ENCODE results near the gene RUNX2.

Gene RUNX2

GRCh38 chr6:45415788-45416518 lies 87.8 kb downstream of the RUNX2 start:
- DNase-seq (ENCODE audit: low read depth), result no peak

- no peak for DNase-seq (ENCODE audit: low read depth)
These were observed 88.6 kb downstream of the RUNX2 start for GRCh38 chr6:45416700-45417099.

GRCh38 chr6:45417436-45417835 lies 89.3 kb downstream of the RUNX2 start:
- DNase-seq (ENCODE audit: low read depth), result no peak

DNA sequence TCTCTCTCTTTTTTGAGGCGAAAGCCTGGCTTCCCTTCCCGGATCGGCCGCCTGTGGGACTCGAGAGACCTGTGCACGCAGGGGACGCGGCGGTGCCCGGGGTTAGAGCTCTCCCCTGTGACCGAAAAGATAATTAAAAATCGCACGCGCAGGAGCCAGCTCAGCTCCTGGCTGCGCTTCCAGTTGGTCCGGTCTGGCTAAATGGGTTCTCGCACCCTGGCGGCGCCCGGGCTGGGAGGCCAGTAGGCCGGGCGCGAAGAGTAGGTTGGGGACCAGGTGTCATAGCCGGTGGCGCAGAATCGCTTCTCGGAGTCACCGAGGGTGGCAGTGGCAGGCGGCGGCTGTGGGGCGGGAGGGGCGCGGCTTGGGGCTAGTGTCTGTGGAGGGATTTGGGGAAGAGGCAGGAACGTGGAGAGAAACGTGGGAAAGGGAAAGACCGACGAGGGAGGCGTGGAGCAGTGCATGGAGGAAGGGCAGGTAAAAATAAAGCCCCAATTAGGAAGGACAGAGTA lies 91.5 kb downstream of the RUNX2 start:
- DNase-seq (ENCODE audit: low read depth), result no peak

GRCh38 chr6:45420083-45420908 lies 92.2 kb downstream of the RUNX2 start:
- DNase-seq (ENCODE audit: low read depth), result no peak

DNA sequence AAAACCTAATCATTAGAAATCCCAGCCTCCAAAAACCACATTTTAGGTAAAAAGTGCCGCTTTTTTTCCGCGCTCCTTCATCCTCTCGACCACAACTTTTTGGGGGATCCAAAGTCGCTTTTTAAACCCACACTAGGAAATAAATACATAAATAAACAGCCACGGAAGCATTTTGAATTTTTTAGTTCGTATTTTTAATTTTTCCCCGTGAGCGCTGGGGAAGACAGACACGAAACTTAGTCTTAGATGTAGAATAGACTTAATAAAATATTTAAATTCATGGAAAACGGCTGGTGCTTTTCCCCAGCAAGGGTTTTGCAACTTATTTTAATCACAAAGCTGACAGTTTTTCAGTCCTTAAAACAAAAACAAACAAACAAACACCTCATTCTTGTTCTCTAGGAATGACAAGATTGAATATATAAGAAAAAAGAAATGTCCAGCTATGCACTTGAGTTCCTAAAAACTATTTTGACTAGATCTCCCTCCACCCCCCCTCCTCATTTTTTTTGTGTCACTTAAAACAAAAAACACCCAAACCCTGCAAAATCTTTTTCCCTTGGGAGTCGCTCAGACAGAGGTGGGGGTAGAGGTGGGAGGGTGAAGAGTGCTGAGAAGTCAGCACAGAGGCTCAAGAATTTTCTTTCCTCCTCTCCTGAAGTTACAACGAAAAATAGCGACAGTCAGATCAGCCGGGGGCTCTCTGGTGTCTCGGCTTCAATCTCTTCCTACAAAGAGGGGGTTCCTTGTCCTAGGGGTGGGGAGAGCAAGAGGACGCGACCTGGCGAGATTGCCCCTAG lies 93.0 kb downstream of the RUNX2 start:
- DNase-seq (ENCODE audit: low read depth), result no peak

- no peak for DNase-seq (ENCODE audit: low read depth)
These were observed 93.8 kb downstream of the RUNX2 start for GRCh38 chr6:45421709-45422502.

GRCh38 chr6:45422503-45423110 lies 94.5 kb downstream of the RUNX2 start:
- no peak for DNase-seq (ENCODE audit: low read depth)

GRCh38 chr6:45423111-45423823 lies 95.1 kb downstream of the RUNX2 start:
- DNase-seq (ENCODE audit: low read depth), result no peak

DNA sequence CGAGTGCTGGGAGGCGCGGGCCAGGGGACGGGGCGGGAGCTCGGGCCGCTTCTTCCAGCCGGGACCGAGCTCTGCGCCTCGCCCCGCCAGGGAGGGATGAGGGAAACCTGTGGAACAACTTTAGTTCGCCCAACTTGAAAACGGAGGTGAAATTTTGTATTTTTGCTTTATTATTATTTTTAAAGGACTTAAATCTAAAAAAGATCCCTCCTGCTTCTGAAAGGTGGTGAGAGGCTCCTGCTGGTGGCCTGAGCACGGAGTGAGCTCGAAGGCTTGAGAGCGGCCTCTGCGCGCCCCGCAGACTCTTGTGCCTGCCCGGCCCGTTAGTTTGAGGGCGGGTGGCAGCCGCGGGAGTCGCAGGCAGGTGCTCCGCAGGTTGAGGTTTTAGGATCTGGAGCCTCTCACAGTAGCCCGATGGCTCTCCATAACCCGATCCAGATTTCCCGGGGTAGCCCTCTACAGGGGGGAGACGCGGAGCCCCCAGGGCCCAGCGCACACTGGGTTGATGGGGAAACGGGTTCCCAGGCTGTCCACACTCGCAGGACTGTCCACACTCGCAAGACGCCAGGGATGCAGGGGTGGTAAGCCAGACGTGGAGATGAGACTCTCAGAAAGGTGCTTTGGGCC lies 95.8 kb downstream of the RUNX2 start:
- DNase-seq (ENCODE audit: low read depth), result no peak

GRCh38 chr6:45424451-45424861 lies 96.3 kb downstream of the RUNX2 start:
- DNase-seq (ENCODE audit: low read depth), result no peak

GRCh38 chr6:45426251-45426650 lies 98.1 kb downstream of the RUNX2 start:
- DNase-seq (ENCODE audit: low read depth), result no peak

- DNase-seq (ENCODE audit: low read depth), result no peak
These were observed 99.6 kb downstream of the RUNX2 start for GRCh38 chr6:45427726-45428125.

DNA sequence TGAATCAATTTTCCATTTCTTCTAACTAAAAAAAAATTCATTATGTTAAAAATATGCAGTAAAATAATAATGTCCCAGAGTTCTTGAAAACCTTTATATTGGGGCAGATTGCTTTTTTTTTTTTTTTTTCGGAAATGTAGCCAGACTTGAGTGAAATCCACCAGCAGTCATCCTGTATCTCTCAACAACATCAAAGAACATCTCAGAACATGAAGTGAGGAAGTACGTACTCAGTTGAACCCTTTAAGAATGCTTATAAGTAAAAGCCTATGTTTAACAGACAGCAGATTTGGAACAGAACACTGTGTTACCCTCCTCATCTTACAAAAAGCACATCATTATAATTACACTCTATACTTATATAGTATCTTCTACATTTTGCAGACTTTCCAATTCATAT lies 100.6 kb downstream of the RUNX2 start:
- DNase-seq (ENCODE audit: low read depth), result no peak

DNA sequence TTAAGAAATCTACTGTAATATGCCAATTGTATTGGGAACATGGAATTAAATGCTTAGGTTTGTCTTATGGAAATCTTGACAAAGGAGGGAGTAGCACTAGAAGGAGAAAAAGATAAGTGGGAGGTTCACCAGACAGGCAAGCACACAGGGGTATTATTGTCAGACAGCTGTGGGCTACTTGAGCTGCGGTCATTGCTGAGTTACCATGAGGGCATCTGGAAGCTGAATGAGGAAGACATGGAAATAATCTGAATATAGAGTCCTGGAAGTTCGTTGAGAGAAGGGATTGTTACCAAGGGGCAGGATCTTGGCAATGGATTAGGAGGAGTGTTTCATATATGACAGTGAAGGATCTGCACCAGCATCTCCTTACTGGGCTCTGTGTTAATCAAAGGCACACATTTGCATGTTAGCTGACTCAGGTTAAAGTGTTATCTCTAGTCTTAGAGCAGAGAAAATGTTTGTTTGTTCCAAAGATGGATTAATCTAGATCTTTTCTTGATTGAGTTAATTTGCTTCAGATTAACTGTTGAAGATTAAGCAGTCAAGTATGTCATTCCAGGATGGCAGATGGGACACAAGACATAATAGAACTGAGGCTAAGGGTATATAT lies 102.6 kb downstream of the RUNX2 start:
- DNase-seq (ENCODE audit: low read depth), result no peak

DNA sequence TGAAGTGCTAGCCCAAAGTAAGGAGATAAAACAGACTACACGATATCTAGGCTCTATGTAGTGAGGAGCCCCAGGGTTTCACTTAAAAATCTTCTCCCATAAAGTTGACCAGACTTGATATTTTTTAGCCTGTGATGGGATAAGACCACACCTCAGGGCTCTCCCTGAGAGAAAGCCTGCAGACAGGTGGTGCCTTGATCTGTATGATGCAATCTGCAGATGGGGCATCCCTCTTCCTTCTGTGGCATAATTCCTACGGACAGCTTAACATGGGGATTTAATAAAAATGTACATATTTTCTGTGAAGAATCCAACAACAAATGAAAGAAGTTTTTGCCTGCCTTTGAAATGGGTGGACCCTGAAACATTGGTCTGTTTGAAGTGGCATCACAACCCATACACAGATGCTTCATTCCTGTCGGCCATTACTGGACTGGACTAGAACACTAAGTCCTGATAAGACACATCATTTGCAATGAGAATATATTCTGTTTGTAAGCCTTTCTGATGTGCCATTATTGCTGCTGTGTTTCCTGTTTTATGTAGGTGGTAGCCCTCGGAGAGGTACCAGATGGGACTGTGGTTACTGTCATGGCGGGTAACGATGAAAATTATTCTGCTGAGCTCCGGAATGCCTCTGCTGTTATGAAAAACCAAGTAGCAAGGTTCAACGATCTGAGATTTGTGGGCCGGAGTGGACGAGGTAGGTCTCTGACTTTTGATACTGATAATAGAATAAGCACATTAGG lies 103.4 kb downstream of the RUNX2 start:
- no peak for DNase-seq (ENCODE audit: low read depth)

DNA sequence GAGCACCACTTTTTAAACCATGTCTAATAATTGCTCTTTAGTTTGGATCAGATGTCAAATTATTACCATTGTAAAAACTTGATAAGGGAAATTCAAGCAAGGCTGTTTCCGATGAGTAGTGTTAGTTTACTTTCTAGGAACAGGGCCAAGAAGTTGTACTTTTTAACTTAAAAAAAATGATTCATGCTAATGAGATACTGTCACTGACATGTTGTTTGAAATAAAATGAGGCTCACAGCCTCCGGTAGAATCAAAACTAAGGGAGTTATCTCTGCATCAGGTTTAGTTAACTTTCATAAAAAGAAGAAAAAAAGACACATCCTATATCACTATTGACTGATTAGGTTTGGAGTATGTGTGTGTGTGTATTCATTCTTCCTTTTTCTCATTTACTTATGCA lies 104.8 kb downstream of the RUNX2 start:
- no peak for DNase-seq (ENCODE audit: low read depth)

GRCh38 chr6:45433533-45434380 lies 105.6 kb downstream of the RUNX2 start:
- no peak for DNase-seq (ENCODE audit: low read depth)

Data from HS-5 (cell line).